Measurements from ENCODE around the gene YPEL2.
"Not testable (repeated sequence)": the region's sequence is repeated elsewhere in the genome, so short reads cannot be mapped to it uniquely, and the experiment has no call there.

Gene YPEL2

DNA sequence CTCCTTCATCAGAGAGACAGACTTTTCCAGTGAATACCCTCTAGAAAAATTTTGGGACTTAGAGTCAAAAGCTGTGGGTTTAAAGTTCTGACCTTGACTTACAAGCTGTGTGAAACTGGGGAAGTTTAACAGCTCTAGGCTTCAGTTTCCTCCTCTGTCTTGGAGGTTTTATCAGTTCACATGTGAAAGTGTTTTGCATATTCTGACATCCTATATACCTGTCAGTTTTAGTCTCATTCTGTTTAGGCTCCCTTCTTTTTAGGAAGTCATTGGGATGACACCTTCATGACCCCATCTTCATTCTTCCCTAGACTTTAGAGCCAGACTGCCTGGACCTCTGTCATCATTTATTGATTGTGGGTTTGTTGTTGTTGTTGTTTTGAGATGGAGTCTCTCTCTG is 44.4 kb downstream of the YPEL2 start:
- no peak for DNase-seq (ENCODE audit: low read depth, low spot score)

GRCh38 chr17:59376506-59376905 is 45.1 kb downstream of the YPEL2 start:
- DNase-seq (ENCODE audit: low read depth, low spot score), result no peak

- peak; percentile 87 for DNase-seq (ENCODE audit: low read depth, low spot score)
These were observed 46.0 kb downstream of the YPEL2 start for GRCh38 chr17:59377410-59377809.

GRCh38 chr17:59378675-59379074 is 47.2 kb downstream of the YPEL2 start:
- DNase-seq (ENCODE audit: low read depth, low spot score), result no peak

- no peak for DNase-seq (ENCODE audit: low read depth, low spot score)
These were observed 49.0 kb downstream of the YPEL2 start for GRCh38 chr17:59380474-59380873.

- no peak for DNase-seq (ENCODE audit: low read depth, low spot score)
These were observed 50.5 kb downstream of the YPEL2 start for GRCh38 chr17:59381716-59382570.

- no peak for DNase-seq (ENCODE audit: low read depth, low spot score)
These were observed 52.4 kb downstream of the YPEL2 start for GRCh38 chr17:59383893-59384292.

DNA sequence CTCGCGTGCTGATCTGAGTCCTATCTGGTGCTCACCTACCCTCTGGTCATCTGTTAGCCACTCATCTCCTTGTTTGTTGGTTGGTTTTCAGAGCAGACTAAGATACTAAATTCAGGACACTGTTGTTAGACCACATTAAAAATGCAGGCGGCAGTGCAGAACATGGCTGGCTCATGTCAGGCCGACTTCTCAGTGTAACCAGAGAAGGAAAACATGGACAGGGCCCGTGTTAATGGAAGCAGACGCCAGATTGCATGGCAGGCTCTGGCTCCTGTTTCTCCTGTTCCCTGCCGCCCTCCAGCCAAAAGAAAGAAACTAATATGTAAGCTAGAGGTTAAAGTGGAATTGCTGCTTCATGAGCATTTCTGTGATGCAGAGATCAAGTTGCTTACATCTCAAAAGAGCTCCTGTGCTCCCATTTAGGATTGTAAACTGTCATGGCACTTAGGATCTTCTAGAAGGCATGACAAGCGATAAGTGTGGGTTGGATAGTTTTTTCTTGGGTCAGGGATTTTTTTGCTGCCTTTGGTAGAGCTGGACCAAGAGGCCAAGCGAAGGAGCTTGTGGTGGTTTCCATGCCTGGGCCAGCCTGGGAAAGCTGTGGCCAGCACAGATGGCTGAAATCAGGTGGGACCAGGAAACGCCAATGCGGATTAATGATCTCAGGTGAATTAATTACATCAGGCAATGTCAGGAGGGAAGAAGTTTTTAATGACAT is 56.1 kb downstream of the YPEL2 start:
- DNase-seq (ENCODE audit: low read depth, low spot score), result no peak

GRCh38 chr17:59388069-59388556 is 56.7 kb downstream of the YPEL2 start:
- no peak for DNase-seq (ENCODE audit: low read depth, low spot score)

DNA sequence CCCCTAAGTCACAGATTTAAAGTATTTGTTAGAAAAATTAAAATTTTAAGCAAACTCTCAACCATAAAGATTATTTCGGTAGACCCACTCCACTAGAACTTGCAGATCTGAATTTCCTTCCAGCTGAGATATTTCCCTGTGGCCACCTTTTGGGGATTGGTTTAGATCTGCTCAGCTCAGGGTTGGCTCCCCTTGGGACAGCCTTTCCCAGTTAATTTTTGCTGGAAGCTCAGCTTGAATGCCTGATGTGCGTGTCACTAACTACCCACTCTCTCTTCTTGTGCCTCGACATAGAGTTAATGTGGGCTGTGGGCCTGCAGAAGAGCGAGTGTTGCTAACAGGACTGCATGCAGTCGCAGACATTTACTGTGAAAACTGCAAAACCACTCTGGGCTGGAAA is 57.6 kb downstream of the YPEL2 start:
- no peak for DNase-seq (ENCODE audit: low read depth, low spot score)

DNA sequence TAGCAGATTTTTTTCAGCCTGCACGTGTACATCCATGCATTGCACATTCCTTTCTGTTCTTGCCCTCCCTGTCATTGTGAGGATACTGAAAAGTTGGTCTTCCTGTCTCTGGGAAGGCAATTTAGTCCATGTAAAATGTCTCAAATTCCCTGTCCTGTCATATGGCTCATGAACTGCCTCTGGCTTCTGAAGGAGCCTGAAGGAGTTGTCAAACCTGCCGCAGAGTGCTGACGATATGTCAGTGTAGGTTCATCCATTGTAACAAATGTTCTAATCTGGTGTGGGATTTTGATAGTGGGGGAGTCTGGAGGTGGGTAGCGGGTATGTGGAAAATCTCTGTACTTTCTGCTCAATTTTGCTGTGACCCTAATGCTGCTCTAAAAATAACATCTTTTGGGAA is 59.6 kb downstream of the YPEL2 start:
- DNase-seq (ENCODE audit: low read depth, low spot score), result no peak

DNA sequence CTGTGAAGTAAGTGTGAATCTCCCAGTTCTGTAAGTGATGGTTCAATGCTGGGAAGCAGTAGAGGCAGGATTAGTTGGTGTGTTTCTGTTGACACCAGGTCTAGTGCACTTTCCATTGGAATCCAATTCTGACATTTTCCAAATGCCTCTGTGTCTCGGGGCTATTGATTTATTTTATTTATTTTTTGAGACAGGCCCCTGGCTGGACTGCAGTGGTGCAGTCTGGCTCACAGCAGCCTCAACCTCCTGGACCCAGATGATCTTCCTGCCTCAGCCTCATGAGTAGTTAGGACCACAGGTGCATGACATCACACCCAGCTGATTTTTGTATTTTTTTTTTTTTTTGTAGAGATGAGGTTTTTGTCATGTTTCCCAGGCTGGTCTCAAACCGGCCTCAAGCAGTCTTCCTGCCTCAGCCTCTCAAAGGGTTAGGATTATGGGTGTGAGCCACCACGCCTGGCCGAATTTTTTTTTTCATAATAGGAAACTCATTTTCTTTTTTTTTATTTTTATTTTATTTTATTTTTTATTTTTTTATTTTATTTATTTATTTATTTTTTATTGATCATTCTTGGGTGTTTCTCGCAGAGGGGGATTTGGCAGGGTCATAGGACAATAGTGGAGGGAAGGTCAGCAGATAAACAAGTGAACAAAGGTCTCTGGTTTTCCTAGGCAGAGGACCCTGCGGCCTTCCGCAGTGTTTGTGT is 61.7 kb downstream of the YPEL2 start:
- no peak for DNase-seq (ENCODE audit: low read depth, low spot score)

GRCh38 chr17:59393742-59394410 is 62.4 kb downstream of the YPEL2 start:
- DNase-seq (ENCODE audit: low read depth, low spot score), result not testable (repeated sequence)

GRCh38 chr17:59396134-59396826 is 64.8 kb downstream of the YPEL2 start:
- no peak for DNase-seq (ENCODE audit: low read depth, low spot score)

GRCh38 chr17:59397316-59398073 is 66.0 kb downstream of the YPEL2 start:
- DNase-seq (ENCODE audit: low read depth, low spot score), result no peak

GRCh38 chr17:59399914-59400313 is 68.5 kb downstream of the YPEL2 start:
- no peak for DNase-seq (ENCODE audit: low read depth, low spot score)

DNA sequence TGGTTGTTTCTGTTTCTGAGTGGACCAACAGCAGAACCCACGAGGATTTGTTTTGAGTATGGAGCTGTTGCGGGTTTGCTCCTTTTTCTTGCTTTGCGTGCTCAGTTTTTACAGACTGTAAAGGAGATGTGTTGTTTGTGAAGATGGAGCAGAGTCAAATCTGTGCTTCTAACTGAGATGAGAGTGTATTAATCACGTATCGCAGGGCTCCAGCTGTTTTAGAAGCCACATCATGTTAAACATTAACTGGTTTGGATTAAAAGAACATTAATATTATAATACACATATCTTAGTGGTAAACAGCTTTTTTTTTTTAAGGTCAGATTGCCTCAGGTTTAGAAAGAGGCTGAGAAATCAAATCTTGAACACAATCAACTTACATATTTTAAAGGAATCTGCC is 69.4 kb downstream of the YPEL2 start:
- no peak for DNase-seq (ENCODE audit: low read depth, low spot score)

DNA sequence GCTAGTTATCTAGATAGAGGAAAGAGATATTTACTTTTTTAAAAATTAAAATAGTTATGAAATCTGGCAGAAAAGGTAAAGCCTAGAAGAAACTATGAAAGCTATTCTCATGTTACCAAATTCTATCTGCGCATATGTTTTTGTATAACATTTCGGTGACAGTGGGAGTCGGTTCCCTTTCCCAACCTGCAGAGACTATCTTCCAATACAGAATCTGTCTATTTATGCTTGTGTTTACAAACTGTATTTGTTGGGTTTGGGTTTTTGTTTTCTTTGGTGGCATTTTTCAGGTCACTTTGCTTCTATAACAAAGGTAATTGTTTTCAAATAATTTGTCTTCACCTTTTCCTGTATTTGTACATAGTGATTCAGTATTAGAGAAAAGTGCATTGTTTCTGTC is 69.8 kb downstream of the YPEL2 start:
- DNase-seq (ENCODE audit: low read depth, low spot score), result no peak

DNA sequence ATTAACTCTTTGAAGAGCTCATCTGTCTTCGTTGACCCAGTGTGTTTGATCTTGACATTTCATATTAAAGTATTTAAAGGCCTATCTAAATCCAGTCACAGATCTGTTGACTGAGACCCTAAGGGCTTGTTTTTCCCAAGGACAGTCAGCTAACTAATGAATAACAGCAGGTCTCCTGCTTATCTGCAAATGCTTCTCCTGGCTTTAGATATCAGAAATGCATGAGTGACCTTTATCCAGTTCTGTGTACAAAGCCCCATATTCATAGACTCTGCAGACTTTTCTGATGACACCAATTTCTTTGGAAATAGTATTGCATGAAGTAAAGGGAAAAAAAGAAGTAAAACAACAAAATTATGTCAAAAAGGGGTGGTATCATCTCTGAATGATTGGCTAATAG is 70.3 kb downstream of the YPEL2 start:
- no peak for DNase-seq (ENCODE audit: low read depth, low spot score)

DNA sequence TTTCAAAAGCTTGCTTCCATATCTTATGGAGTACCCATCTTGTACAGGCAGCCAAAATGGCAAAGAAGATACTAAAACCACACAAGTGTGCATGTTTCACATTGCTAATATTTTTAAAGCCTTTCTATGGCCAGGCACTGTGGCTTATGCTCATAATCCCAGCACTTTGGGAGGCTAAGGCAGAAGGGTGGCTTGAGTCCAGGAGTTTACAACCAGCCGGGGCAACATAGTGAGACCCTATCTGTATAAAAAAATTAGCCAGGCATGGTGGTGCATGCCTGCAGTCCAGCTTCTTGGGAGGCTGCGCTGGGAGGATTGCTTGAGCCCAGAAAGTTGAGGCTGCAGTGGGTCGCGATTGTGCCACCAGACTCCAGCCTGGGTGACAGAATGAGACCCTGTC is 71.3 kb downstream of the YPEL2 start:
- DNase-seq (ENCODE audit: low read depth, low spot score), result no peak
